HG03460 (cell line): ENCODE measurements around the gene PDE6A.
"Not testable (repeated sequence)": the region's sequence is repeated elsewhere in the genome, so short reads cannot be mapped to it uniquely, and the experiment has no call there.

Experiments
- ATAC-seq: cut with Tn5 transposase; IDR thresholded peaks from one replicate; pipeline ENCODE4 v1.9.1; 2021; ENCODE audit not compliant: unreplicated experiment

The PDE6A gene

GRCh38 chr5:149953436-149954121 is 9.0 kb upstream of the PDE6A start:
- no peak for ATAC-seq

DNA sequence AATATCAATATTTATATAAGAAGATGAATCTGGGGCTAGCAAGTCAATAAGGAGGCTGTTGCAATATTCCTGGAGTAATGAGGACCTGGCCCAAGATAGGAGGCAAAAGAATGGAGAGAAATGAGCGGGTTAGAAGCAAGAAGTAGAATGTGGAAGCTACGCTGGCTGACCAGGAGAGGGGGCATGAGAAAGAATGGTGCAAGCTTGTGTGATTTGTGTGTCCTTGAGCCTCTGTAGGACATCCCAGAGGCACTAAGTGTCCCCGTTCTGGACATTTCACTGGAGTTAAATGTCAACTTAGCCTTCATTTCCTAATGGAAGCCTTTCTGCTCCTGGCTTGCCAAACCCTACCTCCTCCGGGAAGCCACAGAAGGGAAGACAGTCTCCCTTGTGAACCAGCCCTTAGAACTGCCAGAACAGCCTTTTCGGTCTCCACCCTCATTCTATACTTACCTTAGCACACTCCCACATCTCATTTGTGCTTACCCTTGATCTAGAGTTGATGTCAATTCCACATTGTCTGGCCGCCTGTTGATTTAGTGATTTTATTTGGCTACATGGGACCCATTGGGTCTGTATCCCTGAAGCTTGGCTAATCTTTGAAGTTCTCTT is 6.7 kb upstream of the PDE6A start:
- ATAC-seq: no peak

DNA sequence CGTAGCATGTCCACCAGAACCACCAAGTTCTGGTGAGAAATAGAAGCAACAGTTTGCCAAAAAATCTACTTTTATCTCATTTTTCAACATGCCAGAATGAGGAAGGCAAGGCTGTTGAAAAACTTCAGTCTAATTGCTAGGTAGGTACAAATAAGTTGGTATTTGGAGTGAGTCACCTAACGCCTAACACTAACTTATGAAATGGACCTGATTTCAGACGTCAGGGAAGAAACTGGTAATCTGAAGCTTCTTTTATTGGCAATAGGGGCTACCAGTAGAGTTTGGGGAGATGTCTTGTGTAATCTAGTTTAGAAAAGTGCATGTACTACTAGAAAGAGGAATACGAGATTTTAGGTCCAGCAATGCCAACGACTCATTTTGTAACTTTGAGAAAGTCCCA is 4.4 kb upstream of the PDE6A start:
- ATAC-seq: no peak

DNA sequence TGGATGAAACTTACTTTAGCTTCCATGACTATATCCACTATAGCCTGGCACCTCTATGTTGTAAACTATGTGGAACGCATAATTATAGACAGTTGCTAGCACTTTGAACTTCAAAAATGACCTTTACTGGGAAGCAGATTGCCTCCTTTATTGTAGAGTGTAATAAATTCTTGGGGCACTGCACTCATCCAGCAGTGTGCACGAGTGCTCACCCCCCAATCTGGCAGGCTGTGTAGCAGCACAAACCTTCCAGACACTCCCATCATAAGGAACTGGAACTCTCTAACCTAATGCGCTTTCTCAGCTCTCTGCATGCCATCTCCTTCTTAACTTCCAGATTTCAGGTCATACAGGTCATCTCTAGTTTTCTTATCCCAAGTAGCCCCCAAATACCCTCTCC is 1.5 kb upstream of the PDE6A start:
- ATAC-seq: no peak

DNA sequence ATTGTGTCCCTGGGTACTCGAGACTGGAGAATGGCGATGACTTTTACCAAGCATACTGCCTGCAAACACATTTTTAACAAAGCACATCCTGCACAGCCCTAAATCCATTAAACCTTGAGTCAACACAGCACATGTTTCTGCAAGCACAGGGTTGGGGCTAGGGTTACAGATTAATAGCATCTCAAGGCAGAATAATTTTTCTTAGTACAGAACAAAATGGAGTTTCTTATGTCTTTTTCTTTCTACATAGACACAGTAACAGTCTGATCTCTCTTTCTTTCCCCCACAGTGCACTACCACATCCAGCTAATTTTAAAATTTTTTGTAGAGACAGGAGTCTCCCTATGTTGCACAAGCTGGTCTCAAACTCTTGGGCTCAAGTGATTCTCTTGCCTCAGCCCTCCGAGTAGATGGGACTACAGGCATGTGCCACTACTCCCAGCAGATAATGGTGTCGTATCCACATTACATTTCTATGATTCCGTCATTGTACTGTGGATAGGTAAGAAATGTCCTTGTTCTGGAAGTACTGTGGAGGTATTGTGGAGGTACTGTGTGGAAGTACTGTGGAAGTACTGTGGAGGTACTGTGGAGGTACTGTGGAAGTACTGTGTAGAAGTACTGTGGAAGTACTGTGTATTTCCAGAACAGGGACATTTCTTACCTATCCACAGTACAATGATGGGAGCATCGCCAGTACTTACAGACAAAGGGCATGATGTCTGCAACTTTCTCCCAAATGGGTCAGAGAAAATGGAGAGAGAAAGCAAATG is 1.2 kb downstream of the PDE6A start:
- not testable (repeated sequence) for ATAC-seq

DNA sequence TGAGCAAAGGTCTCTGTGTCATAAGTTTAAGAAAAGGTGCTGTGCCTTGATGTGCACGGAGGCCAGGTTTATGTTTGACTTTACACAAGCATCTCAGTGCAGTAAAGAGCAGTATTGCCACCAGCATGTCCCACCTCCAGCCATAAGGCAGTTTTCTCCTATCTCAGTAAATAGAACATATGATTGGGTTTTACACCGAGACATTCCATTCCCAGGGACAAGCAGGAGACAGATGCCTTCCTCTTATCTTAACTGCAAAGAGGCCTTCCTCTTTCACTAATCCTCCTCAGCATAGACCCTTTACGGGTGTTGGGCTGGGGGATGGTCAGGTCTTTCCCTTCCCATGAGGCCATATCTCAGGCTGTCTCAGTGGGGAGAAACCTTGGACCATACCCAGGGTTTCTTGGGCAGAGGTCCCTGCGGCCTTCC is 1.8 kb downstream of the PDE6A start:
- not testable (repeated sequence) for ATAC-seq

DNA sequence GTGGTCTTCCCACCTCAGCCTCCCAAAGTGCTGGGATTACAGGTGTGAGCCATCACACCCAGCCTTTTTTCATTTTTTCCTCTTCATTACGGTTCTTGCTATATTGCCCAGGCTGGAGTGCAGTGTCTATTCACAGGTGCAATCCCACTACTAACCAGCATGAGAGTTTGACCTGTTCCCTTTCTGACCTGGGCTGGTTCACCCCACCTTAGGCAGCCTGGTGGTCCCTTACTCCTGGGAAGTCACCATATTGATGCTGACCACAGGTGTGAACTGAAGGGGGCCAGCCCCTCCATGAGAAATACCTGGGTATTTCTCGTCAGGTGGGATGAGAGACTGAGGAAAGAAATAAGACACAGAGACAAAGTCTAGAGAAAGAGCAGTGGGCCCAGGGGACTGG is 2.4 kb downstream of the PDE6A start:
- ATAC-seq: no peak

DNA sequence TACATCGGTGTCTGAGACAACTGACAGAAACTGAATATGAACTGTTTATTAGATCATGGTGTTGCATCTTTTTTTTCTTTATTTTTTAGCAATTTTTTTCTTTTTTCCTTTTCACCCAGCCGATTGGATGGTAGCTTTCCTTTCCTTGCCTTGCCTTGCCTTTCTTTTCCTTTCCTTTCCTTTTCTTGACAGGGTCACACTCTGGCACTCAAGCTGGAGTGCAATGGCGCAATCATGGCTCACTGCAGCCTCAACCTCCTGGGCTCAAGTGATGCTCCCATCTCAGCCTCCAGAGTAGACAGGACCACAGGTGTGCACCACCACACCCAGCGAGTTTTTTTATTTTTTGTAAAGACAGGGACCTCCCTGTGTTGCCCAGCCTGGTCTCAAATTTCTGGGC is 2.8 kb downstream of the PDE6A start:
- no peak for ATAC-seq

- no peak for ATAC-seq
Measured at GRCh38 chr5:149940941-149941644, 3.5 kb downstream of the PDE6A start.

DNA sequence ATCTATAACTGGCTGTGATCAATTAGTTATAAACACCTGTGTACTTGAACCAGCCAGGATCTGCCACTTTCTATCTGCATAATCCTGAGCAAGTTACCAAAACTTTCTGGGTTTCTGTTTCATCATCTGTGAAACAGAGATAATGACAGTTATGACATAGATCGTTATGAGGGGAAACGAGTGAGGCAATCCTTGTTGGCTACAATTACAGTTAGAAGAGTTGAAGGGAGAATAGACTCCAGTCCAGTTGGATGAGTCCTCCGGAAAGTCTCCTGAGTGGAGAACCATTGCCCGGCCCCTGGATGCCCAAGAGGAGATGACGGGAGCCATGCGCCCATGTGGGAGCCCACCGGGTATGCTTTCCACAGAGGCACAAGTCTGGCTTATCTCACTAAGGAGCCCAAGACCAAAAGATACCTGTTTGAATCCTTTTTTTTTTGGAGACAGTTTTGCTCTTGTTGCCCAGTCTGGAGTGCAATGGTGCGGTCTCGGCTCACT is 4.5 kb downstream of the PDE6A start:
- ATAC-seq: peak; percentile 84

- ATAC-seq: no peak
Measured at GRCh38 chr5:149939546-149939945, 5.0 kb downstream of the PDE6A start.

- ATAC-seq: no peak
Measured at GRCh38 chr5:149938791-149939358, 5.7 kb downstream of the PDE6A start.

DNA sequence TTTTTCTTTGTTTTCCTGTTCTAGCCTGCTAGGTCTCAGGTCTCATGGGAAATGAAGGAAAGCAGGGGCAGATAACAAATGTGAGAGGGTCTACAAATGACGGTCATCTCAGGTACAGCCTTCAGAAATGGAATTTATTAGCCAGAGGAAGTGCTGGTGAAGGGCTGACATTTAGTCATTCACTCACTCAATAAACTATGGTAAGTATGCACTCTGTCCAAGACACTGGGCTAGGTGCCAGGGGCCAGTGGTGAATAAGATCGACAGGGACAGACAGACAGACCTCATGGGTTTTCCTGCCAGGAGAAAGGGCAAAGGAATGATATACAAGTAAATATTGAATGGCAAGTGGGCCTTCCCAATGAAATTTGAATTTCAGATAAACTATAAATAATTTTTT is 6.3 kb downstream of the PDE6A start:
- no peak for ATAC-seq

DNA sequence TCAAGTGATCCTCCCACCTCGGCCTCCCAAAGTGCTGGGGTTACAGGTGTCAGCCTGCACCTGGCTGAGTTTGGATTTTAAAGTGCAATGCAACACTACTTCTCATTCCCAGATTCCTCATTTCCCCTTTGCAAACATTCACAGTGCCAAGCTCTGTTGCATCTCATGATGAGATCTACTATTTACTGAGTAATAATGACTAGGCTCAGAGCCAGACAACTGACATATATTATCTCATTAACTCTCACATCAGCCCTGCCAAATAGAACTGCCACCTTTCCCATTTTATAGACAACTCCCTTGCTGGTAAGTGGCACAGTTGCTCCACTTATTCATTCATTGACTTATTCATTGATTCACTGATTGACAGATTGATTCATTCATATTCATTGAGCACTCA is 7.0 kb downstream of the PDE6A start:
- no peak for ATAC-seq

DNA sequence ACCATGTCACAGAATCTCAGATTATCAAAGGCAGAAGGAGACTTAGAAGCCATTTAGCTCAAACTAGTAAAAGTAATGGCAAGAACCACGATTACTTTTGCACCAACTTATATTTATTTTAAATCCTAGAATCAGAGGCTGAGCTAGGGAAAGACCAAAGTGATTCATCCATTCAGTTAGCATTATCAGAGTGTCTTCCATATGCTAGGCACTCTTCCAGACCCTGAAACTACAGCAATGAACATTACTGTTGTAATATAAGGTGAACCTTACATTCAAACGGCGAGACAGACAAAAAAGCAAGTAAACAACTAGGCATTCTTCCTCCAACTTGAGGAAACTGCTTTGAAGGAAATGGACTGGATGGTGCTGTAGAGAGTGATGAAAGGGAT is 7.9 kb downstream of the PDE6A start:
- no peak for ATAC-seq

DNA sequence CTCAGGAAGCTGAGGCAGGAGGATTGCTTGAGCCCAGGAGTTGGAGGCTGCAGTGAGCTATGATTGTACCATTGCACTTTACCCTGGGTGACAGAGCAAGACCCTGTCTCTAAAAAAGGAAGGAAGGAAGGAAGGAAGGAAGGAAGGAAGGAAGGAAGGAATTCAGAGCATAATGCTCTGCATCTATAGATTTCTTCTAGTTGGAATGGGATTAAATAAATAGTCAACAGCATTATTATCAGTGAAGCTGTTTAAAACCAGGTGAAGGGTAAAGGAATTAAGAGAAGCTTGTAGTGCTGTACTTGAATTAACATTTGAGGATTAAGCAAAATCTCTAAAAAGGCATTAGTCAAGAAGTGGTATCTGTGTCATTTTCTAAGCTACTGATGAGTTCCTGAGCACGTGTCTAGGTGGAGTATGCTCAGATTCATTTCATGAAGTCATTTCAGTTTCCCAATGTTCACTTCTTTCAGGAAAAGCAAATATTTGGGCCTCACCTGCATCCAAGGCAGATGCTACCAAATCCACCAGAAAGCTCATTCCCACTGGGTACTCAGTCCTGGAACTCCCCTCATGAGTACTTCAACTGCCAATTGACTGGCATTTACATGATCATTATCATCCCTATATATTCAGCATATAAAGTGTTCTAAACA is 8.4 kb downstream of the PDE6A start:
- no peak for ATAC-seq

GRCh38 chr5:149935431-149935901 is 9.1 kb downstream of the PDE6A start:
- no peak for ATAC-seq

DNA sequence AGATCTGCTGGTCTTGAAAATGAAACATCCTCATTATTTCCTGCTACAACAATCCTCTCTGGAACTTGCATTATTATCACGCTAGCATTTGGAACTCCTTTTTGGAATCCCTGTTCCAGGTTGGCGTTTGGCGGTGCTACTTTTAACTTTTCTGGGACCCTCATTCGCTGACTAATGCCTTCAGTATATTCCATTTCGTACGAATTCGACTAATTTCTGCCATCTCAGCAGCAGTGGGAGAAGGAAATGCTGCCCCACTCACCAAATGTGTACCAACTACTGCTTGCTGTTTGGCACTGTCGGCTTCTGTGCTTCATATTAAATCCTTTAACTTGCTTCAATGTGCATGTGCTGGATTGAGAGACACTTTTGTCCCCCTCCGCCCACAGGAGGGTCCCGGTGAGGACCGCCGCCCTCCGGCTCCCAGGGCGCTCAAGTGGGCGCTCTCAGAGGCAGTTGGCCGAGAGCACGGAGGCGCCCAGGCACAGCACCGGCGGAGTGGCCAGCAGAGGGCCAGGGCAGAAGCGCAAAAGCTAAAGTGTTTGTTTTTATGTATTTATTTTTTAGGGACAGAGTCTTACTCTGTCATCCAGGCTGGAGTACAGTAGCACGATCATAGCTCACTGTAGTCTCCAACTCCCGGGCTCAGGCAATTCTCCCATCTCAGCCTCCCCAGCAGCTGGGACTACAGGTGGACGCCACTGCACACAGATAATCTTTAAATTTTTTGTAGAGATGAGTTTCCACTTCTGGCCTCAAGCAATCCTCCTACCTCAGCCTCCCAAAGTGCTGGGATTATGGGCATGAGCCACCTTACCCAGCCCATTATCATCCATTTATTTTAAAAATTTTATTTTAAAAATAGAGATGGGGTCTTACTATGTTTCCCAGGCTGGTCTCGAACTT is 11.9 kb downstream of the PDE6A start:
- ATAC-seq: no peak

- ATAC-seq: no peak
Measured at GRCh38 chr5:149931992-149932436, 12.6 kb downstream of the PDE6A start.
